GM12878 (cell line): ENCODE data around the gene MEGF6. TPM values are rescaled to one million over a fixed set of nuclear protein-coding genes. Genes with fewer than 3 reads are reported as not detected.

Experiments used
- ATAC-seq: fragments of 200-7000 bp; cut with Tn5 transposase; 3 replicates; pipeline ENCODE4 v1.9.1; 2020; ENCODE audit warnings: mild to moderate bottlenecking, moderate library complexity
- BruUV-seq: library from RNA; stranded (reverse); fragments of 400-500 nt; replicated peaks from 2 replicates; lab custom pipeline; 2021; lab: Mats Ljungman, UMichigan
- CTCF ChIA-PET: fragments of 300-600 bp; sonication (Branson Sonifier 250); formaldehyde crosslinking; extraction: SDS; loops from one replicate; lab custom pipeline; 2021; ENCODE audit warnings: inconsistent platforms; lab: Yijun Ruan, JAX
- POLR2A ChIA-PET: fragments of 350-600 bp; formaldehyde crosslinking; extraction: SDS; loops from one replicate; lab custom pipeline; 2021; ENCODE audit warnings: inconsistent platforms; lab: Charles Lee
- RAD21 ChIA-PET: fragments of 300-600 bp; sonication (Branson Sonifier 250); formaldehyde crosslinking; loops from one replicate; lab custom pipeline; 2023; ENCODE audit warnings: antibody characterized with exemption; ENCODE audit not compliant: unreplicated experiment; lab: Charles Lee
- SMC1A ChIA-PET: fragments of 300-600 bp; sonication (Branson Sonifier 250); formaldehyde crosslinking; loops from one replicate; lab custom pipeline; 2023; ENCODE audit not compliant: unreplicated experiment, uncharacterized antibody; lab: Charles Lee
- DNase-seq: peaks from one replicate; pipeline ENCODE4 v3.0.0-alpha.2; 2011; ENCODE audit warnings: low read depth, low spot score
- FAIRE-seq: peaks from 3 replicates; lab custom pipeline; 2011; peaks lifted over from hg19 to GRCh38; lab: Jason Lieb, UNC
- H2AFZ ChIP-seq: 2 replicates; pipeline ENCODE4 v1.6.0; 2011; ENCODE audit warnings: low read depth, low read length, control low read depth; ENCODE audit not compliant: control insufficient read depth
- H3K27ac ChIP-seq: 2 replicates; pipeline ENCODE4 v1.5.1; 2011; ENCODE audit warnings: control low read depth; ENCODE audit not compliant: control insufficient read depth, insufficient read depth
- H3K27me3 ChIP-seq, 2 experiments: replicated peaks in 1 of 2; 2 replicates each; pipeline versions ENCODE4 v1.6.0 to v1.6.1; 2011; ENCODE audit warnings: low read length in 1 of 2; ENCODE audit not compliant: control insufficient read depth in 2 of 2, insufficient read depth in 2 of 2
- H3K36me3 ChIP-seq, 2 experiments: 2 replicates each; pipeline ENCODE4 v1.5.1; 2011; ENCODE audit warnings: low read length in 1 of 2; ENCODE audit not compliant: control insufficient read depth in 2 of 2, insufficient read depth in 2 of 2
- H3K4me1 ChIP-seq: 2 replicates; pipeline ENCODE4 v1.6.1; 2011; ENCODE audit warnings: mild to moderate bottlenecking, low read length, moderate library complexity, mixed read lengths; ENCODE audit not compliant: control insufficient read depth, insufficient read depth
- H3K4me2 ChIP-seq: 2 replicates; pipeline ENCODE4 v1.6.0; 2011; ENCODE audit warnings: control low read depth; ENCODE audit not compliant: control insufficient read depth, insufficient read depth
- H3K4me3 ChIP-seq: fragments of 200-600 bp; sonication (generic); 2 replicates; pipeline ENCODE4 v1.5.1; 2016
- H3K79me2 ChIP-seq: 2 replicates; pipeline ENCODE4 v1.6.0; 2011; ENCODE audit warnings: low read length; ENCODE audit not compliant: control insufficient read depth, insufficient read depth
- H3K9ac ChIP-seq: 2 replicates; pipeline ENCODE4 v1.8.0; 2011; ENCODE audit warnings: low read length, control low read depth, mixed read lengths; ENCODE audit not compliant: control insufficient read depth, insufficient read depth
- H3K9me3 ChIP-seq: replicated peaks from 3 replicates; pipeline ENCODE4 v1.5.1; 2011; ENCODE audit warnings: mild to moderate bottlenecking, low read length; ENCODE audit not compliant: control insufficient read depth, insufficient read depth
- H4K20me1 ChIP-seq: 2 replicates; pipeline ENCODE4 v1.6.0; 2011; ENCODE audit not compliant: control insufficient read depth, insufficient read depth
- ETV6 ChIP-seq, 2 experiments: fragments of 450-650 bp in 1 of 2; IDR thresholded peaks in 1 of 2; conservative IDR thresholded peaks in 1 of 2; 2 replicates each; pipeline ENCODE4 v1.6.1; 2014; ENCODE audit warnings: antibody characterized with exemption in 1 of 2, borderline replicate concordance in 1 of 2, low read depth in 1 of 2, mild to moderate bottlenecking in 1 of 2, moderate library complexity in 1 of 2
- HCFC1 ChIP-seq: fragments of 150-350 bp; IDR thresholded peaks from 2 replicates; pipeline ENCODE4 v1.6.1; 2014; ENCODE audit warnings: low read length
- SMAD5 ChIP-seq: IDR thresholded peaks from 2 replicates; pipeline ENCODE4 v1.6.1; 2016; ENCODE audit warnings: antibody characterized with exemption, low read depth
- WGBS: methylation state at CpG from one replicate; pipeline ENCODE4 v1.1.6; 2016; ENCODE audit warnings: low lambda C conversion rate; ENCODE audit not compliant: insufficient replicate concordance, insufficient coverage; ENCODE audit errors: missing lambda C conversion rate; 5-methylcytosine and 5-hydroxymethylcytosine counted together
- in situ Hi-C: fragments of 300-500 bp; cut with MboI; formaldehyde crosslinking; loops from 9 replicates; pipeline ENCODE4 v1.14.3; 2018; ENCODE audit warnings: mixed read lengths
- intact Hi-C: fragments of 100-400 bp; cut with micrococcal nuclease; formaldehyde crosslinking; loops from one replicate; pipeline ENCODE4 v1.14.2; 2022; ENCODE audit not compliant: unreplicated experiment
- polyA plus RNA-seq, 11 experiments: library from polyadenylated mRNA; depleted of rRNA in 4 of 11; unstranded in 6 of 11; stranded (reverse) in 5 of 11; fragments of >200 nt; fragmentation: Nextera tagmentation in 4 of 11; fragmentation: Illumina TruSeq in 1 of 11; extraction: Ambion mirVana in 4 of 11; extraction: Trizol in 1 of 11; gene quantifications; 1 replicate in 1 of 11; 2 replicates in 10 of 11; pipeline versions ENCODE4 v1.2.1 to v1.2.3, GENCODE V29; 2011 to 2016; ENCODE audit warnings: inconsistent platforms in 2 of 11, missing spikeins in 2 of 11, low read depth in 1 of 11
- total RNA-seq, 4 experiments: library from RNA; depleted of rRNA in 3 of 4; stranded (reverse); fragments of >200 nt in 3 of 4; fragmentation: Illumina TruSeq in 1 of 4; extraction: Trizol in 1 of 4; gene quantifications; 2 replicates each; pipeline versions ENCODE4 v1.2.1 to v1.2.3, GENCODE V29; 2013 to 2021
- TF ChIP-seq, protein P1 (sequence below): fragments of 450-650 bp; IDR thresholded peaks from 2 replicates; pipeline ENCODE4 v1.6.1; 2017; ENCODE audit warnings: mild to moderate bottlenecking
- TF ChIP-seq, protein P2 (sequence below): IDR thresholded peaks from 2 replicates; pipeline ENCODE4 v1.6.1; 2011; ENCODE audit warnings: borderline replicate concordance, low read depth, mild to moderate bottlenecking, moderate library complexity, low read length; ENCODE audit not compliant: insufficient read depth, poor library complexity, severe bottlenecking
- TF ChIP-seq, protein P3 (sequence below): IDR thresholded peaks from 2 replicates; pipeline ENCODE4 v1.6.1; 2012; ENCODE audit warnings: low read depth, low read length, improper control_type of control experiment

The MEGF6 gene
- total and polyA plus RNA-seq, 10 of the 15 experiments (the other 5 are each of a cell fraction or from before 2014, with no cell fraction given), result 0.03 to 0.41 TPM; not detected in 8

GRCh38 chr1:3594706-3595377 is 16.5 kb downstream of the MEGF6 start:
- no peak for DNase-seq
- H3K27ac ChIP-seq, result no peak overlapping the region
- WGBS, result 65% methylated on average over 29 of the region's 31 CpGs
- H3K4me2 ChIP-seq, result no peak overlapping the region
- H4K20me1 ChIP-seq, result no peaks in the 10 kb centered on the region
- FAIRE-seq, result no peak
- ChIA-PET SMC1A (no interaction called here), POLR2A (no interaction called here), CTCF (no interaction called here), RAD21 (interaction anchor here (0.6 kb wide), 1 partner anchor 28 kb away, joined by 3 read pairs; no protein-coding TSS in a partner anchor)
- no peaks in the 10 kb centered on the region for H3K36me3 ChIP-seq
- no peaks in the 10 kb centered on the region for H3K79me2 ChIP-seq
- 0 out of 2 replicates have a peak, but pooled peaks cover 4% of the 10 kb centered on the region for H3K4me1 ChIP-seq
- H3K4me3 ChIP-seq, result no peak overlapping the region
- TF ChIP-seq HCFC1 (no peak), SMAD5 (no peak), ETV6 (conservative IDR thresholded peaks at IDR 0.05 in 1 of 2, IDR thresholded peaks at IDR 0.05 in 1 of 2; ENCODE audit: borderline replicate concordance in 1 of 2, low read depth in 1 of 2) (no peak)
- TF ChIP-seq, protein P1, sequence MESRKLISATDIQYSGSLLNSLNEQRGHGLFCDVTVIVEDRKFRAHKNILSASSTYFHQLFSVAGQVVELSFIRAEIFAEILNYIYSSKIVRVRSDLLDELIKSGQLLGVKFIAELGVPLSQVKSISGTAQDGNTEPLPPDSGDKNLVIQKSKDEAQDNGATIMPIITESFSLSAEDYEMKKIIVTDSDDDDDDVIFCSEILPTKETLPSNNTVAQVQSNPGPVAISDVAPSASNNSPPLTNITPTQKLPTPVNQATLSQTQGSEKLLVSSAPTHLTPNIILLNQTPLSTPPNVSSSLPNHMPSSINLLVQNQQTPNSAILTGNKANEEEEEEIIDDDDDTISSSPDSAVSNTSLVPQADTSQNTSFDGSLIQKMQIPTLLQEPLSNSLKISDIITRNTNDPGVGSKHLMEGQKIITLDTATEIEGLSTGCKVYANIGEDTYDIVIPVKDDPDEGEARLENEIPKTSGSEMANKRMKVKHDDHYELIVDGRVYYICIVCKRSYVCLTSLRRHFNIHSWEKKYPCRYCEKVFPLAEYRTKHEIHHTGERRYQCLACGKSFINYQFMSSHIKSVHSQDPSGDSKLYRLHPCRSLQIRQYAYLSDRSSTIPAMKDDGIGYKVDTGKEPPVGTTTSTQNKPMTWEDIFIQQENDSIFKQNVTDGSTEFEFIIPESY, result no peak
- TF ChIP-seq, protein P2, sequence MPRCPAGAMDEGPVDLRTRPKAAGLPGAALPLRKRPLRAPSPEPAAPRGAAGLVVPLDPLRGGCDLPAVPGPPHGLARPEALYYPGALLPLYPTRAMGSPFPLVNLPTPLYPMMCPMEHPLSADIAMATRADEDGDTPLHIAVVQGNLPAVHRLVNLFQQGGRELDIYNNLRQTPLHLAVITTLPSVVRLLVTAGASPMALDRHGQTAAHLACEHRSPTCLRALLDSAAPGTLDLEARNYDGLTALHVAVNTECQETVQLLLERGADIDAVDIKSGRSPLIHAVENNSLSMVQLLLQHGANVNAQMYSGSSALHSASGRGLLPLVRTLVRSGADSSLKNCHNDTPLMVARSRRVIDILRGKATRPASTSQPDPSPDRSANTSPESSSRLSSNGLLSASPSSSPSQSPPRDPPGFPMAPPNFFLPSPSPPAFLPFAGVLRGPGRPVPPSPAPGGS, result peak; percentile 23
- TF ChIP-seq, protein P3, sequence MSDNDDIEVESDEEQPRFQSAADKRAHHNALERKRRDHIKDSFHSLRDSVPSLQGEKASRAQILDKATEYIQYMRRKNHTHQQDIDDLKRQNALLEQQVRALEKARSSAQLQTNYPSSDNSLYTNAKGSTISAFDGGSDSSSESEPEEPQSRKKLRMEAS, result no peak
- in situ Hi-C loops, result no loop called here
- no peaks in the 10 kb centered on the region for H3K9me3 ChIP-seq
- no peak overlapping the region for H2AFZ ChIP-seq
- H3K9ac ChIP-seq, result no peak overlapping the region
- H3K27me3 ChIP-seq, result peaks cover 0 to 1% of the 10 kb centered on the region in 2 experiments; a peak in 2 of 4 replicates
- no TSS peak for BruUV-seq
- no peak for ATAC-seq
- intact Hi-C loops, result no loop called here
